ENCODE measurements around the gene ZNF358.

The ZNF358 gene

DNA sequence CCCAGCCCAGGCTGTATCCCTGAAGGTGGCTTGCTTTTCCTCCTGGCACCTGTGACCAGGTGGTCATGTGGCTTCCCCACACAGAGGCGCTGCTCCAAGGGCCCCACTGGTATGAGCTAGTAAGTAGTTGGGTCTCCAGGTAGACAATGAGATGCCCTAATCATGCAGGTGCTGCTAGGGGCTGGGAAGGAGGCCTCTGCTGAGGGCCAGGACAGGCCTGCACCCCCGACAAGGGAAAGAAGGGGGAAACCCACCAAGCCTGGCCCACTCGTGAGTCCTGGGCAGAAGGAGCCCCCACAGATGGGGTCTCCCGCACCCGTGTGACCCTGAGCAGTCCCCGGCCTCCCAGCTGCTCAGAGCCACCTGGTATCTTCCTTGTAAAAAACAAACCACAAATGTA lies 40.2 kb upstream of the ZNF358 start:
- DNase-seq (ENCODE audit: insufficient read length, low spot score): no peak
- FAIRE-seq: no peak
- TF ChIP-seq, protein P1, sequence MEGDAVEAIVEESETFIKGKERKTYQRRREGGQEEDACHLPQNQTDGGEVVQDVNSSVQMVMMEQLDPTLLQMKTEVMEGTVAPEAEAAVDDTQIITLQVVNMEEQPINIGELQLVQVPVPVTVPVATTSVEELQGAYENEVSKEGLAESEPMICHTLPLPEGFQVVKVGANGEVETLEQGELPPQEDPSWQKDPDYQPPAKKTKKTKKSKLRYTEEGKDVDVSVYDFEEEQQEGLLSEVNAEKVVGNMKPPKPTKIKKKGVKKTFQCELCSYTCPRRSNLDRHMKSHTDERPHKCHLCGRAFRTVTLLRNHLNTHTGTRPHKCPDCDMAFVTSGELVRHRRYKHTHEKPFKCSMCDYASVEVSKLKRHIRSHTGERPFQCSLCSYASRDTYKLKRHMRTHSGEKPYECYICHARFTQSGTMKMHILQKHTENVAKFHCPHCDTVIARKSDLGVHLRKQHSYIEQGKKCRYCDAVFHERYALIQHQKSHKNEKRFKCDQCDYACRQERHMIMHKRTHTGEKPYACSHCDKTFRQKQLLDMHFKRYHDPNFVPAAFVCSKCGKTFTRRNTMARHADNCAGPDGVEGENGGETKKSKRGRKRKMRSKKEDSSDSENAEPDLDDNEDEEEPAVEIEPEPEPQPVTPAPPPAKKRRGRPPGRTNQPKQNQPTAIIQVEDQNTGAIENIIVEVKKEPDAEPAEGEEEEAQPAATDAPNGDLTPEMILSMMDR (IDR thresholded peaks at IDR 0.05; ENCODE audit: insufficient read depth, missing control alignments): no peak

DNA sequence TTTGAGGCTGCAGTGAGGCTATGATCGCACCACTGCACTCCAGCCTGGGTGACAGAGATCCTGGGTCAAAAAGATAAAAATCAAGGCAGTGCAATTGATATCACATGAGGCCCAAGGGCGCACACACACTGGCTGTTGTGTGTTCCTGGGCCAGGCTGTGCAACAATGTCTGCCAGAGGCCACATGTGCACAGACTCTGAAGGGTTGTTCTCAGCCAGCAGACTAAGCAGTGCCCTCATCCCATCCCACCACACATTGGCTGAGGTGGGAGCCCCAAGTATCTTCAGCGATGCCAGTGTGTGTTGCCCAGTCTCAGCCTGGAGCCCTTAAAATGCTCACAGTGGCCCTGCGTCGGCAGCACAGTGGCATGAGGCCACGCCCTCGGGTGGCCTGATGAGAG lies 39.7 kb upstream of the ZNF358 start:
- TF ChIP-seq, protein P1 (IDR thresholded peaks at IDR 0.05; ENCODE audit: insufficient read depth, missing control alignments): no peak
- FAIRE-seq: no peak
- DNase-seq (ENCODE audit: insufficient read length, low spot score): no peak

DNA sequence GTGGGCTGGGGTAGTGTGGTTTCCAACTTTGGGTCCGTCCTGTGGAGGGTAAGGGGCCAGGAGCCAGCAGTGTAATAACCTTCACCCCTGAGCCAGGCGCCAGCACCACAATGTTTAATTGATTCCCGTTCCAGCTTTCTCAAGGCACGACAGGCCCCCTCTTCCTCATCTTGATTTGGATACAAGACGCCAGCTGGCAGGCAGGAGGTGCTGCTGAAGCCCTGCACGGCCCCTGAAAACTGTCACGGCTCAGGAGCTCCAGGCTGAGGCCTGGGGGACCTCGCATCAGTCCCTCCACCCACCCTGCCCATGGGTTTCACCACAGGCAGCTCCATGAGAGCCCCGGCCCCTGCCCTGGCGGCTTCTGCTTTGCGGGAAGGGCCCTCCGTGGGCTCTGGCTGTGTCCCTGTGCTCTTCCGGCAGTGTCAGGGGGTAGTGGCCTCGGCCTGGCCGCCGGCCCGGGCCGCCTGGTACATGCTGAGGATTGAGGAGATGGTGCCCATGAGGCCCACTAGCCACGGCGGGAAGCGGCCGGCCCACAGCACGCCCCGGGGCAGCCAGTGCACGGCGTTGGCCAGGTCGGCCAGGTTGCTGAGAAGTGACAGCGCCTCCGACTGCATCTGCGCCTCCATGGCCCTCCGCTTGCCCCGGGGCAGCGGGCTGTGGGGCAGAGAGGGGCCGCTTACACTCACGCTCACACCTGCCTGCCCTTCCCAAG lies 39.0 kb upstream of the ZNF358 start:
- TF ChIP-seq, protein P1 (IDR thresholded peaks at IDR 0.05; ENCODE audit: insufficient read depth, missing control alignments): no peak
- DNase-seq (ENCODE audit: insufficient read length, low spot score) (no peak), FAIRE-seq (no peak)

DNA sequence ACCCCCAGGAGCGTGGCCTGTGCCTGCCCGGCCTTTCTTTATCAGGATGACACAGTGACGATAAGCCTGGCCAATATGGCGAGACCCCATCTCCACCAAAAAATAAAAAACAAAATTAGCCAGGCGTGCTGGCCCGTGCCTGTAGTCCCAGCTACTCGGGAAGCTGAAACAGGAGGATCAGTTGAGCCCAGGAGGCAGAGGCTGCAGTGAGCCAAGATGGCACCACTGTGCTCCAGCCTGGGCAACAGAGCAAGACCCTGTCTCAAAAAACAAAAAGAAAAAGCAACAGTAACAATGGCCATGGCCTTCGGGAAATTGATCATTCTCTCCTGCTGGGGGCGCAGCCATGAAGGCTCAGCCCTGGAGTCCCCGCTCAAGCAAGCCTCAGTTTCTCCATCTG lies 38.1 kb upstream of the ZNF358 start:
- FAIRE-seq (no peak), DNase-seq (ENCODE audit: insufficient read length, low spot score) (no peak)
- TF ChIP-seq, protein P1 (IDR thresholded peaks at IDR 0.05; ENCODE audit: insufficient read depth, missing control alignments): no peak

DNA sequence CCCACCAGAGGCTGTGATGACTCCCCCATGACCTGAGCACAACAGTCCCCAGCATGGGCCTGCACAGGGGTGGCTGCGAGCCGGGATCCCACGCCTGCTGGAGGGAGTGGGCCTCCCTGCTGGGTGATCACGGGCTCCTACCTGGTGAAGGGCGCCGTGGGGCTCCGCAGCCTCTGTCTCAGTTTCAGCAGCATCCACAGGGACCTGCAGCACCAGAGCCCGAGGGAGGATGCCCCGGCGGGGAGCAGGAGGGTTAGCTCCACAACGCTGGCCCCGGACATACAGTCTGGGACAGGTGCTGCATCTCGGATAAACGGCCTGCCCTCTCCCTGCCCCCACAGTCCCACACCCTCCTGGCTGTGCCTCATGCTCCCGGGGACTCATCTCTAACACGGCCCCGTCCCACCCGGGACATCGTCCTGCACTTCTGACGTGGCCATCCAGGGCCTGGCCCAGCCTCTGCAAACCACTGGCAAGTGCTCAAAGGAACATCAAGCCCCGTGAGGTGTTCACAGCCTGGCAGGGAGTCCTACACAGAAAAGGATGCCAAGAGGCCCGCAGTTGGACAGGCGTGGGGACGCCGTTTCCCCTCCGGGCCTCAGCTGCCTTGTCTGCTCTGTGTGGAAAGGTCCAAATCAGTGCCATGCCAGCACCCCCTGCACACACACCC lies 37.6 kb upstream of the ZNF358 start:
- TF ChIP-seq, protein P1 (IDR thresholded peaks at IDR 0.05; ENCODE audit: insufficient read depth, missing control alignments): no peak
- FAIRE-seq (no peak), DNase-seq (ENCODE audit: insufficient read length, low spot score) (no peak)

DNA sequence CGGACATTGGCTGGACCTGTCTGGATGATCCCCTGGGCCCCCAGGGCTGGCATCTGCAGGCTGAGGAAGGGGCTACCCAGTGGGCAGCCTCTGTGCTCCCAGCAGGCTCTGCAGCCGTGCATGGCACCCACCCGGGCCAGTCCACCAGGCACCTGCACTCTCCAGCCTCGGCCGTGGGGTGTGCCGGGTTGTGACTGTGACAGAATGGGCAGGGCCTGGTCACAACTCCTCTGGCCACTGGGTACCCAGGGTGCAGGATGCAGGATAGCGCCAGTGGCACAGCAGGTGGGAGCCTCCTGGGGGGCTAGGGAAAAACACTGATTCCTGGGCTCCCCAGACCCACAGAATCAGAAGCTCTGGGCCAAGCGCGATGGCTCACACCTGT lies 37.1 kb upstream of the ZNF358 start:
- no peak for FAIRE-seq
- DNase-seq (ENCODE audit: insufficient read length, low spot score): no peak
- TF ChIP-seq, protein P1 (IDR thresholded peaks at IDR 0.05; ENCODE audit: insufficient read depth, missing control alignments): no peak

Data from D721Med (cell line).